K562 treated with DMSO at 1 percent for 48 hours (cell line): ENCODE measurements around the gene ST6GALNAC1. TPM values are rescaled to one million over a fixed set of nuclear protein-coding genes. Genes with fewer than 3 reads are reported as not detected.

ENCODE experiments used
- total RNA-seq: library from RNA; unstranded; fragments of 300-600 nt; gene quantifications from 2 replicates; pipeline ENCODE4 v1.2.3, GENCODE V29; 2022; ENCODE audit warnings: low replicate concordance; ENCODE audit errors: extremely low read depth

The ST6GALNAC1 gene
- not detected in 2 replicates for total RNA-seq

GRCh38 chr17:76643553-76644148, at the start of gene ST6GALNAC1:
Gene ST6GALNAC1 (minus strand): TSS chr17:76643757. CDS start chr17:76643638, 119 bp downstream.

GRCh38 chr17:76585649-76586593, 57.6 kb downstream of the ST6GALNAC1 start, which contains the start of gene ST6GALNAC2:
Gene ST6GALNAC2 (minus strand): TSS chr17:76585860. CDS start chr17:76585808, 52 bp downstream.

Other genes with a start within 250 kb of the ST6GALNAC1 start
- not detected in 2 replicates for gene UBE2O, start 190.6 kb downstream of the ST6GALNAC1 start, total RNA-seq
- gene AANAT, start 176.2 kb downstream of the ST6GALNAC1 start, total RNA-seq, result not detected in 2 replicates
- not detected in 2 replicates for gene RHBDF2, start 142.3 kb downstream of the ST6GALNAC1 start, total RNA-seq
- gene CYGB, start 106.0 kb downstream of the ST6GALNAC1 start, total RNA-seq, result not detected in 2 replicates
- gene PRCD, start 103.7 kb downstream of the ST6GALNAC1 start, total RNA-seq, result not detected in 2 replicates
- gene ST6GALNAC2, start 57.9 kb downstream of the ST6GALNAC1 start, total RNA-seq, result not detected in 2 replicates
- gene MXRA7, start 67.2 kb upstream of the ST6GALNAC1 start, total RNA-seq, result not detected in 2 replicates
- not detected in 2 replicates for gene JMJD6, start 82.8 kb upstream of the ST6GALNAC1 start, total RNA-seq
- gene METTL23, start 83.1 kb upstream of the ST6GALNAC1 start, total RNA-seq, result not detected in 2 replicates
- gene SRSF2, start 93.6 kb upstream of the ST6GALNAC1 start, total RNA-seq, result 1,547 TPM in 1 of 2 replicates, not detected in the other
- not detected in 2 replicates for gene MFSD11, start 94.4 kb upstream of the ST6GALNAC1 start, total RNA-seq
- not detected in 2 replicates for gene MGAT5B, start 224.6 kb upstream of the ST6GALNAC1 start, total RNA-seq